Measurements from ENCODE around the gene AREL1.

Gene AREL1

DNA sequence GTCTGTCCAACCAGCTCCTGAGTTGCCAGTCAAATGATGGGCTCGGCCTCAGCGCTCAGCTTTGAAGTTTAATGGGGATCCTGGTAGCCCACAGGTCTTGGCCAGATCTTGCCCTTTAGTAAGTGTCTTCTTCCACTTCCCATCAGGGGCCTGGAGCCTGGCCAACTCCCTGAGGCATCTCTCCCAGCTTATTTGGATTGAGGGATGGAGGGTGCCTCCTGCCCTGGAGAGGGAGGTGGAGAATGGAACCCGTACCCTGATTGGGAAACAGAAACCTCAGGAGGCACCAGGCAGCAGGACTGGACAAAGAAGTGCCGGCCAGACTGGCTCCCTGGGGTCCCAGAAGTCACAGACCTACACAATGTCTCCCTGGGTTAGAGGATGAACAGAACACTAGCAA, 60.3 kb downstream of the AREL1 start:
- DNase-seq (ENCODE audit: extremely low spot score), result no peak
- TF ChIP-seq, protein P1, sequence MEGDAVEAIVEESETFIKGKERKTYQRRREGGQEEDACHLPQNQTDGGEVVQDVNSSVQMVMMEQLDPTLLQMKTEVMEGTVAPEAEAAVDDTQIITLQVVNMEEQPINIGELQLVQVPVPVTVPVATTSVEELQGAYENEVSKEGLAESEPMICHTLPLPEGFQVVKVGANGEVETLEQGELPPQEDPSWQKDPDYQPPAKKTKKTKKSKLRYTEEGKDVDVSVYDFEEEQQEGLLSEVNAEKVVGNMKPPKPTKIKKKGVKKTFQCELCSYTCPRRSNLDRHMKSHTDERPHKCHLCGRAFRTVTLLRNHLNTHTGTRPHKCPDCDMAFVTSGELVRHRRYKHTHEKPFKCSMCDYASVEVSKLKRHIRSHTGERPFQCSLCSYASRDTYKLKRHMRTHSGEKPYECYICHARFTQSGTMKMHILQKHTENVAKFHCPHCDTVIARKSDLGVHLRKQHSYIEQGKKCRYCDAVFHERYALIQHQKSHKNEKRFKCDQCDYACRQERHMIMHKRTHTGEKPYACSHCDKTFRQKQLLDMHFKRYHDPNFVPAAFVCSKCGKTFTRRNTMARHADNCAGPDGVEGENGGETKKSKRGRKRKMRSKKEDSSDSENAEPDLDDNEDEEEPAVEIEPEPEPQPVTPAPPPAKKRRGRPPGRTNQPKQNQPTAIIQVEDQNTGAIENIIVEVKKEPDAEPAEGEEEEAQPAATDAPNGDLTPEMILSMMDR (IDR thresholded peaks at IDR 0.05; ENCODE audit: control extremely low read depth, extremely low read depth, low read depth, missing control alignments), result no peak
- ChIA-PET POLR2A (no interaction called here), CTCF (interaction anchor here (0.9 to 4.4 kb wide), 5 partner anchors 10 to 43 kb away, joined by 3 to 21 read pairs (median 3); no protein-coding TSS in a partner anchor)

DNA sequence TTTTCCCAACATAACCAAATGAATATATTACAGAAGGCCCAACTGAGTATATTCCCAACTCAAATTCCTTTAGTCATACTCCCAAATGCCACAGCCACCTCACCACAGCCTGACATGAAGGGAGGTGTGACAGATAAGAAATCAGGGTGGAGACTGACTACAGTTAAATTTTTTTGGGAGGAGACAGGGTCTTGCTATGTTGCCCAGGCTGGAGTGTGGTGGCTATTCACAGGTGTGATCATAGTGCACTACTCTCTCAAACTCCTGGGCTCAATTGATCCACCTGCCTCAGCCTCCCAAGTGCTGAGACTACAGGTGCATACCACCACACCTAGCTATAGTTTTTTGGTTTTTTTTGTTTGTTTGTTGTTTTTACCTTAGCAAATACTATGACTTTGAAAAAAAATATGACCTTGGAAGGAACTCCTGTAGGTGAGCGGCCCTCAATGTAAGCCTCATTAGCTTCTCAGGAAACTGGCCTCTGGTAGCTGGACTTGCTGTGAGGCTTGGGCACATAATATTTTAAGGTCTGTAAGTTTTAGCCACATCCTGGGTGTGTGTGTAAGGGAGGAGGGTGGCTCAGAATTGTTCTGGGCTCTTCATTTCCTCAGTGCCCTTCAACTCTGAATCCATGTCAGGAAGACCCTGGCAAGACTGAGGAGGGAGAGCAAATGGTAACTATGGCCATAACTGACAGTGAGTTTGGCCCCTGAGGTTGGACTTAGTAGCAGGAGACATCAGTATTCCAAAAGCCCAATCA, 61.8 kb downstream of the AREL1 start:
- TF ChIP-seq, protein P1 (IDR thresholded peaks at IDR 0.05; ENCODE audit: control extremely low read depth, extremely low read depth, low read depth, missing control alignments), result no peak
- ChIA-PET POLR2A (no interaction called here), CTCF (interaction anchor here (0.9 to 2.9 kb wide), 2 partner anchors 11 to 23 kb away, joined by 3 to 11 read pairs; no protein-coding TSS in a partner anchor)
- no peak for DNase-seq (ENCODE audit: extremely low spot score)

DNA sequence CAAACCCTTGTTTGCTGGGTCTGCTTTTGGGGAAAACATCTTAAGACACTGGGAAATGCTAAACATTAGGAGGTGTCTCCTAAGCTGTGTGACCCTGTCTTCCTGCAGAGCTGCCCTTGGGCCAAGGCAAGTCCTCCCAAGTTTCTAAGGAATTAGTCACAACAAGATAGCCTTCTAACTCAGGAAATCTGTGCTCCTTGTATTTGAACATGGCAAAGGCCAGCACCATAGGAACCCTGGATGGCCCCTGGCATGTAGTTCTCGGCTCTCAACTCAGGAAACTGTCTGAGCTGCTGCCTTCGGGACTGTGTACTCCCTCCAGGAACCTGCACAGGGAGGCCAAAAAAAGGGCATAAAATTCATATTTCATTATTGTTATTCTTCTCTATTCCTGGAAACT, 63.2 kb downstream of the AREL1 start:
- ChIA-PET CTCF (interaction anchor here (0.8 to 2.9 kb wide), 3 partner anchors 9 to 41 kb away, joined by 3 to 11 read pairs (median 5); no protein-coding TSS in a partner anchor), POLR2A (no interaction called here)

DNA sequence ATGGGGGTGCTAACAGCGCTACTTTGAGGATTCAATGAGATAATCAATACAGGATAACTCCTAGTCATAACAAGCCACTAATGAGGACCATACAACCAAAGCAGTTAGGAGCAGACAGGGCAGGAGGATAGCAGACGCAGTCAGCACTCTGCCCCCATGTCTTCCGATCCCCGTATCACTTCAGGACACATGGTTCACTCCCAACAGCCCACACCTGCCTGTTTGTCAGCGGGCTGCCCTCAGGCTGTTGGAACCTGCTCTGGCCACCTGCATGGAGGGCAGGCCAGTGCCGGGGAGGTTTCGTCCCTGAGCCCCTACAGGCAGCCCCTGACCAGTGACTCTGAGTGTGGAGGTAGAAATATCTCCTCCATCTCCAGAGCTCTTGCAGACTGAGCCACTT, 63.7 kb downstream of the AREL1 start:
- DNase-seq (ENCODE audit: extremely low spot score), result no peak
- TF ChIP-seq, protein P1 (IDR thresholded peaks at IDR 0.05; ENCODE audit: control extremely low read depth, extremely low read depth, low read depth, missing control alignments), result no peak
- ChIA-PET CTCF (interaction anchor here (0.8 to 2.9 kb wide), 3 partner anchors 9 to 40 kb away, joined by 3 to 11 read pairs (median 5); no protein-coding TSS in a partner anchor), POLR2A (no interaction called here)

More for the DNA sequence above, 63.2 kb downstream of the AREL1 start:
- DNase-seq (ENCODE audit: extremely low spot score), result no peak
- TF ChIP-seq, protein P1 (IDR thresholded peaks at IDR 0.05; ENCODE audit: control extremely low read depth, extremely low read depth, low read depth, missing control alignments), result no peak

DNA sequence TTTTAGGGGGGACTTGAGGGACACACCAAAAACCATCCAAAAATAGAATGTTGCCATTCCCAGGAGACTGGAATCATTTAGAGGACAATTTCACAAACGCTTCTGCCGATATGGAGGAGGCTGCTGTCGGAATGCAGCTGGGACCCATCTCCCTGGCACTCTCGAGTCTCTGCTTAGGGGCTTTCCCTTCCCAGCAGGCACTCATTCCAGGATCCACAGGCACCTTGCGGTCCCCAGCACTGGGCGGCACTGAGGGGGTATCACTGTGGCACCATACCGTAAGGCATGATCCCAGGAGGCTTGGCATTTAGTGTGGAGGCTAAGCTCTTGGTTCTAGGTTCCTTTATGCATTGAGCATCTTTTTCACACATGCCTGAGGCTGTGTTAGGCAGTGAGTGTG, 64.3 kb downstream of the AREL1 start:
- POLR2A ChIA-PET, result no interaction called here

DNA sequence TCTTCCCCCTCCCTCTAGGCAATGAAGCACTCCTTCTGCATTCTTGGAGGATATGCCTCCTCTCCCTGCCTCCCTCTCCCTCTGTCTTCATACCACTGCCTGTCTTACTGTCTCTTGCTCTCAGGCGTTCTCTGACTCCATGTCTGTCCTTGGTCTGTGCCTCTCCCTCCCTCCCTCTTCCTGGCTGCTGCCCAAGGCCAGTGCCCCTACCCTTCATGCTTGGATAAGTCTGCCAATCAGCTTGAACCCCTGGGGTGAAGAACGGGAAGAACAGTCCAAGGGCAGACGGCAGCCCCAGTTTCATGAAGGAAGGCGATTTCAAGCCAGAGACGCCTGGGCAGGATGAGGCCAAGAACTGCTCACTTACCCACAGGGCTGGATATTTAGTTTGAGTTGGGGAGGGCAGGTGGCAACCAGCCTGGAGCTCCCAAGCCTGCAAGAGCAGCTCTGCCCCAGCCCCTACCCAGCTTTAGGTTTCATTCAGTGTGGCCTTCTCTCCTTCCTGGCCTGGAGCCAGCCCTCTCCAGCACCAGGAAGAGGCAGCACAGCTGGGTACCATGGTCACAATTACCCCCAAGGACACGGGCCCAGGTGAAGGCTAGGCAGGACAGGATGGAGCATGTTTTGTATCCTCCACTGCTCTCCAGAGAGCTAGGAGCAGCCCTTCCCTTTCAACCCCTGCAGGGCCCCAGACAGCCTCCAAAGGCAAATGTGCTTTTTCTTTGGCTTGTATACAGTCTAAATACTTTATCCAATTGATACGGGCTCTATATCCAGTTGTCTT, 65.0 kb downstream of the AREL1 start:
- ChIA-PET CTCF (interaction anchor here (0.9 to 2.9 kb wide), 5 partner anchors 8 to 35 kb away, joined by 3 to 11 read pairs (median 4); no protein-coding TSS in a partner anchor), POLR2A (no interaction called here)
- DNase-seq (ENCODE audit: extremely low spot score), result no peak
- TF ChIP-seq, protein P1 (IDR thresholded peaks at IDR 0.05; ENCODE audit: control extremely low read depth, extremely low read depth, low read depth, missing control alignments), result no peak

More for the DNA sequence above, 64.3 kb downstream of the AREL1 start:
- TF ChIP-seq, protein P1 (IDR thresholded peaks at IDR 0.05; ENCODE audit: control extremely low read depth, extremely low read depth, low read depth, missing control alignments), result no peak
- CTCF ChIA-PET, result interaction anchor here (1.3 to 2.9 kb wide), 3 partner anchors 8 to 36 kb away, joined by 4 to 11 read pairs (median 4); no protein-coding TSS in a partner anchor
- DNase-seq (ENCODE audit: extremely low spot score), result no peak

Data from GM10248 (cell line).